GM18519 (cell line): ENCODE results near the gene AKIP1.
"Not testable (repeated sequence)": the region's sequence is repeated elsewhere in the genome, so short reads cannot be mapped to it uniquely, and the experiment has no call there.

Experiments
- ATAC-seq: cut with Tn5 transposase; IDR thresholded peaks from one replicate; pipeline ENCODE4 v1.9.1; 2021; ENCODE audit warnings: mild to moderate bottlenecking, moderate library complexity; ENCODE audit not compliant: unreplicated experiment, low FRiP score

The AKIP1 gene

GRCh38 chr11:8911029-8911823 is at the start of gene AKIP1:
TSS of gene AKIP1 (plus strand) at chr11:8911189. CDS start at chr11:8911450, 261 bp downstream.
- peak; percentile 68 for ATAC-seq

GRCh38 chr11:8863838-8864237 is 47.2 kb upstream of the AKIP1 start:
- no peak for ATAC-seq

GRCh38 chr11:8865304-8865703 is 45.7 kb upstream of the AKIP1 start:
- ATAC-seq: no peak

- no peak for ATAC-seq
These were observed 44.0 kb upstream of the AKIP1 start for GRCh38 chr11:8867035-8867434.

GRCh38 chr11:8867931-8868631 is 42.9 kb upstream of the AKIP1 start:
- no peak for ATAC-seq

GRCh38 chr11:8870411-8871170 is 40.4 kb upstream of the AKIP1 start:
- no peak for ATAC-seq

GRCh38 chr11:8871171-8871775 is 39.7 kb upstream of the AKIP1 start:
- ATAC-seq: no peak

- no peak for ATAC-seq
These were observed 39.0 kb upstream of the AKIP1 start for GRCh38 chr11:8871962-8872361.

- ATAC-seq: no peak
These were observed 37.1 kb upstream of the AKIP1 start for GRCh38 chr11:8873741-8874405.

GRCh38 chr11:8878771-8879170 is 32.2 kb upstream of the AKIP1 start:
- ATAC-seq: no peak

- not testable (repeated sequence) for ATAC-seq
These were observed 29.4 kb upstream of the AKIP1 start for GRCh38 chr11:8881585-8881984.

- ATAC-seq: no peak
These were observed 24.7 kb upstream of the AKIP1 start for GRCh38 chr11:8886322-8886721.

GRCh38 chr11:8891185-8891584 is 19.8 kb upstream of the AKIP1 start:
- not testable (repeated sequence) for ATAC-seq

- no peak for ATAC-seq
These were observed 11.8 kb upstream of the AKIP1 start for GRCh38 chr11:8899119-8899753.

GRCh38 chr11:8905528-8906165 is 5.3 kb upstream of the AKIP1 start:
- no peak for ATAC-seq

GRCh38 chr11:8907116-8907515 is 3.9 kb upstream of the AKIP1 start:
- ATAC-seq: no peak

GRCh38 chr11:8908099-8908498 is 2.9 kb upstream of the AKIP1 start:
- ATAC-seq: no peak

- no peak for ATAC-seq
These were observed 351 bp upstream of the AKIP1 start for GRCh38 chr11:8910649-8911026.

GRCh38 chr11:8913961-8914660 is 3.1 kb downstream of the AKIP1 start:
- no peak for ATAC-seq
